ENCODE results near the gene KIAA0408.

DNA sequence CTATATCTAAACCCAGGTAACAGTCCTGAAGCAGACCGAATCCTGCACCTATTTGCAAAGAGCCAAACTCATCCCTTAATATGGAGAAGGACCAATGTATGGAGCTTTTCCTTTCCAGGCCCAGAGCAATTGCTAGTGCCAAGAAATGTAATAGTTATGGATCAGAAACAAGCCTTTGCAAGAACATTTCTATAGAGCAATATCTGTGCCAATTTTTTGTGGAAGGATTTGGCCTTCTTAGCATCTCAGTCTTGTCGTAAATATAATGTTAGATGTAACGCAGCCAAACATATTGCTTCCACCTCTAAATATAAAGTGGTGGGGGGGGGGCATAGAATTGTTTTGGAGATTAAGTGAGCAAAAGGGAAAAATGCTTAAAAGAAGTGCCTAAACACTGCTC lies 2.7 kb downstream of the KIAA0408 start:
- TF ChIP-seq, protein P1, sequence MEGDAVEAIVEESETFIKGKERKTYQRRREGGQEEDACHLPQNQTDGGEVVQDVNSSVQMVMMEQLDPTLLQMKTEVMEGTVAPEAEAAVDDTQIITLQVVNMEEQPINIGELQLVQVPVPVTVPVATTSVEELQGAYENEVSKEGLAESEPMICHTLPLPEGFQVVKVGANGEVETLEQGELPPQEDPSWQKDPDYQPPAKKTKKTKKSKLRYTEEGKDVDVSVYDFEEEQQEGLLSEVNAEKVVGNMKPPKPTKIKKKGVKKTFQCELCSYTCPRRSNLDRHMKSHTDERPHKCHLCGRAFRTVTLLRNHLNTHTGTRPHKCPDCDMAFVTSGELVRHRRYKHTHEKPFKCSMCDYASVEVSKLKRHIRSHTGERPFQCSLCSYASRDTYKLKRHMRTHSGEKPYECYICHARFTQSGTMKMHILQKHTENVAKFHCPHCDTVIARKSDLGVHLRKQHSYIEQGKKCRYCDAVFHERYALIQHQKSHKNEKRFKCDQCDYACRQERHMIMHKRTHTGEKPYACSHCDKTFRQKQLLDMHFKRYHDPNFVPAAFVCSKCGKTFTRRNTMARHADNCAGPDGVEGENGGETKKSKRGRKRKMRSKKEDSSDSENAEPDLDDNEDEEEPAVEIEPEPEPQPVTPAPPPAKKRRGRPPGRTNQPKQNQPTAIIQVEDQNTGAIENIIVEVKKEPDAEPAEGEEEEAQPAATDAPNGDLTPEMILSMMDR (IDR thresholded peaks at IDR 0.05 in 2 of 3, conservative IDR thresholded peaks at IDR 0.05 in 1 of 3; ENCODE audit: borderline replicate concordance in 1 of 3, insufficient read depth in 1 of 3, low read depth in 2 of 3, low read length in 2 of 3): no peak
- TF ChIP-seq SIN3A (IDR thresholded peaks at IDR 0.05; ENCODE audit: low read depth): no peak
